Sciatic nerve (tissue), 2 donors: ENCODE measurements around the gene SH3BGRL3. TPM values are rescaled to one million over a fixed set of nuclear protein-coding genes. Genes with fewer than 3 reads are reported as not detected.
A peak's percentile ranks its signal among the peaks of the same experiment; 100 is the strongest.
"Not testable (repeated sequence)": the region's sequence is repeated elsewhere in the genome, so short reads cannot be mapped to it uniquely, and the experiment has no call there.

Experiments
- ATAC-seq: fragments of 200-7000 bp; cut with Tn5 transposase; one replicate; pipeline ENCODE4 v1.9.1; 2020; ENCODE audit warnings: mild to moderate bottlenecking, moderate library complexity
- DNase-seq: peaks from one replicate; pipeline ENCODE4 v3.0.0-alpha.2; 2020; ENCODE audit warnings: low spot score
- intact Hi-C: fragments of 100-400 bp; cut with DNase I; formaldehyde crosslinking; loops from one replicate; pipeline ENCODE4 v1.14.2; 2022
- total RNA-seq: library from RNA; stranded (reverse); fragmentation: NEBNext Ultra II Directional; extraction: Animal tissue kit (Norgen Biotek cat#: 25700); gene quantifications from one replicate; pipeline ENCODE4 v1.2.1, GENCODE V29; 2021
- donor health status: DM: no; HTN: no; CAD: no.
- donor health status: DM: no; HTN: no; CAD: no.

The SH3BGRL3 gene
- total RNA-seq, 1 donor from 2014 or later: 106 TPM

DNA sequence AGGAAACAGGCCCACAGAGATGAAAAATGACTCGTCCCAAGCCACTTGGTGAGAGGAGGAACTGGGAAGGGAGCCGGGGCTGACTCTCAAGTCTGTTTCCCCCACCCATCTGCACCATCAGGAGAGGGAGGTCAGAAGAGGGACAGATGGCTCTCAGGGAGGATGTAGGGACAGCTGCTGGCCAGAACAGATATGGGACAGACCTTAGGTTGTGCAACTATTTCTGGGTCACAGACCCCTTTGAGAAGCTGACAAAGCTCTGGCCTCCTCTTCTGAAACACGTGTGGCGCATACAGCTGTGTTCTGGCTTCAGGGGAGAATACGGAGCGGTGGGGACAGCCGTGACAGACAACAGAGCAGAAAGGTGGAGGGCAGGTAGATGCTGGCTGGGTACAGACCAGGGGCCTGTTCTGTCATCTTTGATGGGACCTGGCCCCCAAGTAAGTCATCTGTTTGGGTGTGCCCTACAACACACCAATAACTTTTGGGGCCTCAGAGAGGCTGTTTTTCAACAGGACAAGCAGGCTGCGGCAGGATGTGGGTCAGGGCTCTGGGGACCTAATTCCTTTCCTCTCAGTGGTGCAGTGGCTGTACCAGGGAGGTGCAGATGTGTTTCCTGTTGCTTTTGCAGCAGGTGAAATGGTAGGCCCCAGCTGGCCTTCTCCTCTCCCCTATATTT, 7.3 kb downstream of the SH3BGRL3 start:
- ATAC-seq: peak; percentile 79
- intact Hi-C loops: no loop called here
- no peak for DNase-seq

DNA sequence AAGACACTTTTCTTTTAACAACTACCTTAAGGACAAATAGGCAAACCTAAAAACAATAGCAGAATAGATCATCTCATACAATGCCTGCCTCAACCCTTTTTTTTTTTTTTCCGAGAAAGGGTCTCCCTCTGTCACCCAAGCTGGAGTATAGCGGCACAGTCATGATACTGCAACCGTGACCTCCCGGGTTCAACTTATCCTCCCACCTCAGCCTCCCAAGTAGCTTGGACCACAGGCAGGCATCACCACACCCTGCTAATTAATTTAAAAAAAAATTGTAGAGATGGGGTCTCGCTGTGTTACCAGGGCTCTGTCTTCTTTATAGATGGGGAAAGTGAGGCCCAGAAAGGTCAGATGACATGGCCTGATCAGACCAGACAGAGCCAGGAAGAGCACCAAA, 7.9 kb downstream of the SH3BGRL3 start:
- ATAC-seq: no peak
- DNase-seq: no peak
- intact Hi-C loops: no loop called here

GRCh38 chr1:26288311-26288941, 8.5 kb downstream of the SH3BGRL3 start:
- DNase-seq (no peak), ATAC-seq (no peak)
- intact Hi-C loops: no loop called here

- DNase-seq (no peak), ATAC-seq (peak; percentile 43)
- intact Hi-C loops: no loop called here
Measured at GRCh38 chr1:26289158-26290059, 9.5 kb downstream of the SH3BGRL3 start.

DNA sequence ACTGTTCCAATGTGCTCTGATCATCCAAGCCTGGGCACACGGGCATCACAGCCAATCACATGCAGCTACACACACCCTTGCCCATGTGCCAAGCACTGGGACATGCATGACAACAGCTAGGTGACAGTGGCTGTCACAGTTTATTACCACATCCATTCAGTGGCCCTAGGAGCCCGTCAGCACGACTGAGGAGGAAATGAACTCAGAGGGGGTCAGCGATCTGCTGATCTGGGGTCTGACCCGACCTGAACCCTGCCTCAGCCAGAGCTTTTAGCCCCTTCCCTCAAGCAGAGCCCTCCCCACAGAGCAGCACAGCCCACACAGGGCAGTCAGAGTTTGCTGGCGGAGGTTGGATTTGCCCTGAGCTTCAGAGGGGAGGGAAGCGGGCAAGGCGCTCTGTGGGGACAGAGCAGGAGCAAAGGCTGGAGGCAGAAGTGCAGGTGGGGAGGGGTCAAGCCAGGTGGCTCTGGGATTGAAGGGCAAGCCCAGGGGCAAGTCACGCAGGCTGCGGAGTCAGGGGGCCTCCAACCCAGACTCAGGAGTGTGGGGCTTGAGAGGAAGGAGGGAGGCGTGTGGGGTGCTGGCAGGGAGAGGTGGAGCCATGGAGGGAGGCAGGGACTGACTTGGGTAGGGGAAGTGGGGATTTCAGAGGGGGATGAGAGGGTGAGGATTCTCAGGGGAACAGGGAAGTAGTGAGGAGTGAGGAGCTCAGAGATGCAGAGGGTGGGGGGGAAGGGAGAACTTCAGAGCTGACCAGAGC, 10.4 kb downstream of the SH3BGRL3 start:
- DNase-seq: no peak
- intact Hi-C loops: no loop called here
- ATAC-seq: peak; percentile 4

DNA sequence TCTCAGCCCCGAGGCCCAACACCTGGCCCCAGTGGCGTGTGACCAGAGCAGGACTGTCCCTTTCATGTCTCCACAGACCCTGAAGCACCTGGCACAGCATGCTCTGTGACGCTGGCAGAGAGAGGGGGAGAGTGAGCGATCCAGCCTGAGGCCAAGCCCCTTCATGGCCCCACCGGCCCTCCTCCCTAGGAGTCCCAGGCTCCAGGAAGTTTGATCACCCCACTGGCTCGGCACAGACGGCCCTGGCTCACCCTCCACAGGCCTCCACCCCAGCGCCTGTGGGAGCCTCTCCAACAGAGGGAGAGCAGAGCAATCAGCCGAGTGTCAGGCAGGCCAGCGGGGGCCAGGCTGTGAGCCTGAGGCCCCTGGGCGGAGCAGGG, 11.0 kb downstream of the SH3BGRL3 start:
- no peak for ATAC-seq
- intact Hi-C loops: no loop called here
- DNase-seq: no peak

GRCh38 chr1:26291433-26291832, 11.5 kb downstream of the SH3BGRL3 start:
- DNase-seq: no peak
- ATAC-seq: no peak
- intact Hi-C loops: no loop called here

GRCh38 chr1:26291939-26292338, 12.1 kb downstream of the SH3BGRL3 start:
- DNase-seq (no peak), ATAC-seq (no peak)
- intact Hi-C loops: no loop called here

GRCh38 chr1:26292735-26293134, 12.8 kb downstream of the SH3BGRL3 start:
- intact Hi-C loops, DNase-seq: not testable (repeated sequence)

DNA sequence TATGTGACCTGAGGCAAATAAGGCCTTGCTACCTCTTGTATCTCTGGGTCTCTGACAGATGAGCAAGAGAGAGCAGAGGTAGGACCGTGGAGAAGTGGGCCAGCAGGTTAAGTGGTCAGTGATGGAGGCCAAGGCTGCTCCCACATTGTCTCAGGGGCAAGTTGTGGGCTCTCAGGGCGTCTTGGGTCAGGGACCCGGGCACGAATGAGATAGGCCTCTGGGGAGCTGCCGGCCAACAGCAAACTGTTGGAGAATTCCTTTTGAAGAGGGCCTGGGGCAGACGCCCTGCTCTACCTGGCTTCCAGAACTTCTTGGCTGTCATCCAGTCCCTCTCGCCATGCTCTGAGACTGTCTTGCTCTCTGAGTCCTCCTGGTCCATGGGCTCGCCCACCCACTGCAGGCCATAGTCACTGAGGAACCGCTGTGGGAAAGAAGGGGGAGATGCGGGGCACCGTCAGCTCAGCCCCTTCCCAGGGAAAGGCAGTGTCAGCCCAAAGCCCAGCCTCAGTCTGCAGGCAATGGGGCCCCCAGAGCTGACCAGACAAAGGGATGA, 14.1 kb downstream of the SH3BGRL3 start:
- DNase-seq (no peak), ATAC-seq (no peak)
- intact Hi-C loops: no loop called here

More at GRCh38 chr1:26292735-26293134, 12.8 kb downstream of the SH3BGRL3 start:
- not testable (repeated sequence) for ATAC-seq

DNA sequence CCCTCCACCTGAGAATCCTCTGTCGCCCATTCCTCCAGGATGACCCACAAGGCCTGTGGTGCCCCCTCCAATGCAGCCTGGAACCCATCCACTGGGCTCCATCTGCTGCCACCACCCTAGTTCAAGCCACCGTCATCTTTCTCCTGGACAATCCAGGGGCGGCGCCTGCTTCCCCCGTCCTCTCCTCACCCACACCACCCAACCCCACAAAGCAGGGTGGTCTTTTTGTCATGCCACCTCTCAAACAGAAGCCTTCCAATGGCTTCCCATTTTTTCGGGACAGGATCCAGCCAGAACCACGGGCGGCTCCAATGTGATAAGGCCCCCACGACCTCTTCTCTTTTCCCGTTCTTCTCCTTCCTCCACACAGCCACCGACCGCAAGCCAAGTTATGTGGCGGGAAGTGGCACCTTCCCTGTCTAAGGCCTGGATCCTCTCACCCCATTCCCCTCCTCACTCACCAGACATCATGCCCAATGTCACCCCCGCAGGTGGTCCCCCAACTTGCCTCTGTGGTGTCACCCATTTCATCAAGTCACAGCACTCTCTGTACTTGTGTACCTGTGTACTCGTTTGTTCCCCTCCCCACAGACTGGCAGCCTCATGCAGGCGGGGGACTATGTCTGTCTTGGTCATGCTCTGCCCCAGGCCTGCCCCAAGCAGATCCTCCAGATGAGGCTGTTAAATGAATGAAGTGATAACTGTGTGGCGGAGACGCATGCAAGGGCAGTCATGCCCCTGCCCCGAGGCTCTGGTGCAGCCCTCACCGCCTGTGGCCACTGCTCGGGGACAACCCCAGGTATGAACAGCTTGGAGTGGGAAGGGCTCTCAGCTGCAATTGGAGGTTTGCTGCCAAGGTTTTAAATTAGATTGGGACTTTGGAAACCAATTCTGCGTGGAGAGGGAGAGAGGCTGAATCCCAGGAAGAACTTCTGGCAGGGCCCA, 15.6 kb downstream of the SH3BGRL3 start:
- ATAC-seq (no peak), DNase-seq (no peak)
- intact Hi-C loops: no loop called here

DNA sequence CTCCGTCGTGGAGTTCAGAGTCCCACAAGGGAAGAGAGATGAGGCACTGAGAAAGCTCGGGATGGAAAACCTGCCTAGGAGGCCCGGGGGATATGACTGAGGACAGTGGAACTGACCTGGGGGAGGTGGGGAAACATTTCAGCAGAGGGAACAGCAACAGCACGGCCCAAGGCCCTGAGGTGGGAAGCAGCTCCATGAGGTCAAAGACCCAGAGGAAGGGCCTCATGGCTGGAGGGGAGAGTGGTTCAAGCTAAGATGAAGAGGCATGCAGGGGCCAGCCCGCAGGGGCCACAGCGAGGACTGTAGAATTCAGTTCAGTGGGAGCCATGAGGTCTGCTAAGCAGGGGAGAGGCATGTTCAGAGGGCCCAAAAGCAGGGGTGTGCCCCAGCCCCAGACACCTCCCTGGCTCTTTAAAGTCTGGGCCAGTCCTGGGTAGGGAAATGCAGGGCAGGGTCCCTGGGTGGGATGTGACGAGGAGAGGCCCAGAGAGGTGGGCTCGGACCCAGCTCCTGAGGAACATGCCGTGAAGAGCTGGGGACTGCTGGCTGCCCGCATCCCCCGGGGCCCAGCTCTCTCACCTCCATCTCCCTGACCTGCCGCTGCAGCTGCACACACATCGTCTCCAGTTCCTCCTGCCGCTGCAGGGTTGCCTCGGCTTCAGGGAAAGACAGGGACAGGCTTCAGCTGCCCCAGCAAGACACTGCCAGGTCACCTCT, 16.6 kb downstream of the SH3BGRL3 start:
- no peak for DNase-seq
- ATAC-seq: no peak
- intact Hi-C loops: no loop called here

DNA sequence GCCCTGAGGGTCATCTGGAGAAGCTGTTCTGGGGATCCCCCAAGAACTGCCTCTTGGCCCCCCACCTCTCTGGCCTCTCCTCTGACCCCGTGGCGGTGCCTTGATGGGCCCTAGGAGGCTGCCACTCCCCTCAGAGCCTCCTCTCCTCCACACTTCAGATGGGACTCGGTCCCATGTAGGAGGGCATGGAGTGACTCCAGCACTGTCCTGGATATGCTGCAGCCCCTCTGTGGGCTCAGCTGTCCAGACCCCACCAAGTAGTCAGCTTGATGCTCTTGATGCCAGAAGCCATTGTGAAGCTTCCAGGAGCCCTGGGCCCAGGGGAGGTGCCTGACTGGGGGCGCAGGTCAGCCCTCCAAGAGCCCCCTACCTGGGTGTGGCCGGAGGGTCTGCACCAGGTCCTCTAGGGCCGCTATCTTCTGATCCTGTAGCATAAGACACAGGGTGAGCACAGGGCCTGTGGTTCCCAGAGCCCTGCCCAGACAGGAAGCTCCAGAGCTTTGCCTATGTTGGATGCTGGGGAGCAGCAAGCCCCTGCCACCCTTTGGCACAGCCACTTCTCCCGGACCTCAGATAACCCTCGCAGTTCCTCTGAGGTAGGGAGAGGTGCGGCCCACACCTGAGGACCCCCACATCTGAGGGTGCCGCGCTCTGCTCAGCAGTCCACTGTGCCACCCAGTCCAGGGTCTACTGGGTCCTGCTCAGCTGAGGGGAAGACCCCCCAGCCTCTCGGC, 17.3 kb downstream of the SH3BGRL3 start:
- intact Hi-C loops: no loop called here
- ATAC-seq (no peak), DNase-seq (no peak)

- intact Hi-C loops: no loop called here
- no peak for ATAC-seq
- DNase-seq: no peak
Measured at GRCh38 chr1:26297791-26298124, 17.9 kb downstream of the SH3BGRL3 start.

DNA sequence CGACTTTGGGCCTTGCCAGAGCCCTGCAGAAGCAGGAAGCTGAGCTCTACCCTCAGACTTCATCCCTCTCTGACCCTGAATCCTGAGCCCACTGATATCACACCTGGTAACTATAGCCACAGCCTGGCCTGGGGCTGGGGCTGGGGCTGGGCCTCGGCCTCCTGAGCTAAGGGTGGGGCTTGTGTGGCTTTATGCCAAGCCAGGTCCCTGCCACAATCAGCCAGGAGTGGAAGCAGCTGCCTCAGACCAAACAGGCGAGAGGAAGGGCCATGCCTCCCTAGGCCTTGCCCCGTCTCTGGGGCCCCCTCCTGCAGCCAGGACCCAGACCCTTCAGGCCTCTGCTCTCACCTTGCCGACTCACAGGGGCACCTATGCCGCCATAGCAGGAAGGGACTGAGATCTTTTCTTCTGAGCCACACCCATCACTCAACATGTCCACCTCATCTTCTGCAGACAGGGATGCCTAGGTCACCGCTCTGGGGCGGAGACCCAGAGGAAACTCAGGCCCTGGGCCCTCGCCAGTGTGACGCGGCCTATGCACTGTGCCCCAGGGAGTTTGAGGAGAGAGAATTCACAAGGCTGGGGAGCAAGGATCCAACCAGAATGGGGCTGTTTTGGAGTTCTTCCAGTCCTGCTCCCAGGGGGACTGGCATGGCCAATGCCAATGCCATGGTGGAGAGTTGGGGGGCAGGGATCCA, 20.8 kb downstream of the SH3BGRL3 start:
- ATAC-seq: no peak
- intact Hi-C loops: no loop called here

GRCh38 chr1:26302733-26303405, 23.0 kb downstream of the SH3BGRL3 start:
- ATAC-seq (no peak), DNase-seq (no peak)
- intact Hi-C loops: no loop called here

More for the DNA sequence above, 20.8 kb downstream of the SH3BGRL3 start:
- no peak for DNase-seq
